A673 (cell line): Measurements from ENCODE around the gene CAMSAP1. TPM values are rescaled to one million over a fixed set of nuclear protein-coding genes. Genes with fewer than 3 reads are reported as not detected.
A peak's percentile ranks its signal among the peaks of the same experiment; 100 is the strongest.

Experiments
- BruUV-seq: library from RNA; stranded (reverse); fragments of 400-500 nt; replicated peaks from 2 replicates; lab custom pipeline; 2021; lab: Mats Ljungman, UMichigan
- CTCF ChIA-PET: fragments of 300-600 bp; sonication (Branson Sonifier 250); formaldehyde crosslinking; loops from one replicate; lab custom pipeline; 2022; ENCODE audit warnings: antibody characterized with exemption; lab: Charles Lee
- POLR2A ChIA-PET: fragments of 300-600 bp; sonication (Branson Sonifier 250); formaldehyde crosslinking; loops from one replicate; lab custom pipeline; 2022; ENCODE audit warnings: antibody characterized with exemption; ENCODE audit not compliant: low non-redundant PET; lab: Charles Lee
- DNase-seq: peaks from one replicate; pipeline ENCODE4 v3.0.0-alpha.2; 2015; ENCODE audit warnings: low spot score
- H3K27ac ChIP-seq: fragments of 200-600 bp; sonication (generic); 2 replicates; pipeline ENCODE4 v1.5.1; 2016; ENCODE audit warnings: mixed run types, low read depth, mild to moderate bottlenecking, mixed read lengths, antibody characterized with exemption, low read length; ENCODE audit not compliant: poor library complexity, severe bottlenecking
- H3K27me3 ChIP-seq: fragments of 200-600 bp; sonication (generic); replicated peaks from 2 replicates; pipeline ENCODE4 v1.6.1; 2017; ENCODE audit warnings: mixed run types, low read depth, mild to moderate bottlenecking, mixed read lengths, antibody characterized with exemption, low read length; ENCODE audit not compliant: insufficient read depth, poor library complexity
- H3K36me3 ChIP-seq: fragments of 200-600 bp; sonication (generic); 2 replicates; pipeline ENCODE4 v1.6.1; 2016; ENCODE audit warnings: mixed run types, mild to moderate bottlenecking, mixed read lengths, antibody characterized with exemption, low read length; ENCODE audit not compliant: insufficient read depth, poor library complexity, severe bottlenecking
- H3K4me1 ChIP-seq: fragments of 200-600 bp; sonication (generic); 2 replicates; pipeline ENCODE4 v1.6.1; 2017; ENCODE audit warnings: mixed run types, mild to moderate bottlenecking, mixed read lengths, antibody characterized with exemption, low read length; ENCODE audit not compliant: insufficient read depth, poor library complexity, severe bottlenecking
- H3K4me3 ChIP-seq: fragments of 200-600 bp; sonication (generic); 2 replicates; pipeline ENCODE4 v1.5.1; 2016; ENCODE audit warnings: low read depth, mixed run types, mild to moderate bottlenecking, mixed read lengths, low read length; ENCODE audit not compliant: poor library complexity, severe bottlenecking
- H3K9me3 ChIP-seq: fragments of 200-600 bp; sonication (generic); 2 replicates; pipeline ENCODE4 v1.6.1; 2016; ENCODE audit warnings: mixed run types, low read depth, mild to moderate bottlenecking, mixed read lengths, antibody characterized with exemption, low read length; ENCODE audit not compliant: poor library complexity, severe bottlenecking
- CTCF ChIP-seq: fragments of 300-800, 200-600 bp; sonication (generic); conservative IDR thresholded peaks from 2 replicates; pipeline ENCODE4 v1.5.1; 2017; ENCODE audit warnings: low read depth, mild to moderate bottlenecking, antibody characterized with exemption, low read length, moderate library complexity, mixed read lengths
- EZH2 ChIP-seq: fragments of 200-600 bp; sonication (generic); IDR thresholded peaks from 2 replicates; pipeline ENCODE4 v1.6.1; 2017; ENCODE audit warnings: borderline replicate concordance, low read depth, mild to moderate bottlenecking, mixed read lengths, antibody characterized with exemption, low read length; ENCODE audit not compliant: poor library complexity, severe bottlenecking
- intact Hi-C: fragments of 100-400 bp; cut with micrococcal nuclease; formaldehyde crosslinking; loops from one replicate; pipeline ENCODE4 v1.10.0; 2022; ENCODE audit not compliant: unreplicated experiment
- total RNA-seq: library from RNA; stranded (reverse); gene quantifications from 2 replicates; pipeline ENCODE4 v1.2.3, GENCODE V29; 2021

The CAMSAP1 gene
- total RNA-seq, 1 experiment from 2014 or later, result 52.3 TPM

- no peak for DNase-seq
- Histone ChIP-seq H3K27me3 (no peaks in the 10 kb centered on the region), H3K4me1 (peaks cover 3% of the 10 kb centered on the region), H3K27ac (no peak overlapping the region), H3K4me3 (no peak overlapping the region), H3K36me3 (no peaks in the 10 kb centered on the region), H3K9me3 (peaks cover 24% of the 10 kb centered on the region)
- CTCF ChIA-PET, result no interaction called here
- POLR2A ChIA-PET, result no interaction called here
- TF ChIP-seq EZH2, result no peak
- no peak for TF ChIP-seq CTCF
- intact Hi-C loops, result no loop called here
- BruUV-seq, result no TSS peak
These were observed 6.2 kb downstream of the CAMSAP1 start for GRCh38 chr9:135901031-135901758.

- TF ChIP-seq CTCF, result no peak
- no peak for TF ChIP-seq EZH2
- DNase-seq, result peak; percentile 69
- Histone ChIP-seq H3K27me3 (no peaks in the 10 kb centered on the region), H3K27ac (no peak overlapping the region), H3K4me1 (no peaks in the 10 kb centered on the region), H3K36me3 (no peaks in the 10 kb centered on the region), H3K4me3 (no peak overlapping the region), H3K9me3 (peaks cover 40% of the 10 kb centered on the region)
- CTCF ChIA-PET, result no interaction called here
- POLR2A ChIA-PET, result no interaction called here
- intact Hi-C loops, result no loop called here
- no TSS peak for BruUV-seq
These were observed 8.5 kb downstream of the CAMSAP1 start for GRCh38 chr9:135898634-135899407.

- Histone ChIP-seq H3K9me3 (peaks cover 40% of the 10 kb centered on the region), H3K4me3 (no peak overlapping the region), H3K4me1 (peaks cover 3% of the 10 kb centered on the region), H3K36me3 (no peaks in the 10 kb centered on the region), H3K27me3 (no peaks in the 10 kb centered on the region), H3K27ac (no peak overlapping the region)
- DNase-seq, result no peak
- no TSS peak for BruUV-seq
- intact Hi-C loops, result no loop called here
- TF ChIP-seq EZH2, result no peak
- no peak for TF ChIP-seq CTCF
- ChIA-PET CTCF (no interaction called here), POLR2A (no interaction called here)
These were observed 10.7 kb downstream of the CAMSAP1 start for GRCh38 chr9:135896626-135897025.
